Choroid plexus epithelial cell (primary cell): ENCODE data around the gene HAUS3.

Source experiments
- DNase-seq: peaks from one replicate; pipeline ENCODE4 v3.0.0-alpha.2; 2010; ENCODE audit warnings: low read depth
- H3K4me3 ChIP-seq: 2 replicates; pipeline ENCODE4 v1.5.1; 2011; ENCODE audit warnings: low read depth, mild to moderate bottlenecking, control low read depth, low read length, moderate library complexity
- TF ChIP-seq, protein P1 (sequence below): conservative IDR thresholded peaks from 2 replicates; pipeline ENCODE4 v1.5.1; 2011; ENCODE audit warnings: low read depth, mild to moderate bottlenecking, control low read depth, inconsistent platforms, low read length, moderate library complexity

HAUS3 gene

DNA sequence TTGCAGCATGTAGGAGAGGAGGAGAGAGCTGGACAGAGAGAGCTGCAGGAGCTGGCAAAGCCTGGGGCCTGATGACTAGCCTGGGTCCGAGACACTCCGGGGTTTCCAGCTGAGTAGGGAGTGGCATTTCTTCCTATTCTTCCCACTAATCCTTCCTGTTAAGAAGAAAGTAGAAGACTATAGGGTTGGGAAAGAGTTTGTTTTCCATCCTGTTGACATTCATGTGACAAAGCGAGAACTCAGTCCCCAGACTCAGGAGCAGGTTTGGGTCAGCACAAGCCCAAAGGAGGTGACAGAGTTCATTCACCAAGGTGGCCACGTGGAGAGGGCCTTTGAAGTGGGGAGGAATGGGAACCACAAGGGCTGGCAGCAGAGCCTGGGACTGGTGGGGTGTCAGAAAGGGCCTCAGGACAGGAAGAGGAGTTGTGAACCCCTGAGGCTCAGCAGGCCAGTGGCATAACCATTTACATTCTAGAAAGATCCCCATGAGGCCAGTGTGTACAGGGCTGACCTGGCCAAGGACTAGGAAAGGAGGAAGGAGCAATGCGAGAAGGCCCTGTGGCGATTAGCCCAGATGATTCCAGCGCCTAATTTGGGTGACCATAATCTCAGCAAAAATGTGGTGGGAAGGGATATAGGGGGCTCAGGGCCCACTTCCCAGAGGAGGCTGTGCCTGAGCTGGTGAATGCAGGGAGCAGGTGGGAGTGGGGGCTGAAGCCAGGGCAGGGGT lies 3.3 kb upstream of the HAUS3 start:
- DNase-seq: no peak
- TF ChIP-seq, protein P1, sequence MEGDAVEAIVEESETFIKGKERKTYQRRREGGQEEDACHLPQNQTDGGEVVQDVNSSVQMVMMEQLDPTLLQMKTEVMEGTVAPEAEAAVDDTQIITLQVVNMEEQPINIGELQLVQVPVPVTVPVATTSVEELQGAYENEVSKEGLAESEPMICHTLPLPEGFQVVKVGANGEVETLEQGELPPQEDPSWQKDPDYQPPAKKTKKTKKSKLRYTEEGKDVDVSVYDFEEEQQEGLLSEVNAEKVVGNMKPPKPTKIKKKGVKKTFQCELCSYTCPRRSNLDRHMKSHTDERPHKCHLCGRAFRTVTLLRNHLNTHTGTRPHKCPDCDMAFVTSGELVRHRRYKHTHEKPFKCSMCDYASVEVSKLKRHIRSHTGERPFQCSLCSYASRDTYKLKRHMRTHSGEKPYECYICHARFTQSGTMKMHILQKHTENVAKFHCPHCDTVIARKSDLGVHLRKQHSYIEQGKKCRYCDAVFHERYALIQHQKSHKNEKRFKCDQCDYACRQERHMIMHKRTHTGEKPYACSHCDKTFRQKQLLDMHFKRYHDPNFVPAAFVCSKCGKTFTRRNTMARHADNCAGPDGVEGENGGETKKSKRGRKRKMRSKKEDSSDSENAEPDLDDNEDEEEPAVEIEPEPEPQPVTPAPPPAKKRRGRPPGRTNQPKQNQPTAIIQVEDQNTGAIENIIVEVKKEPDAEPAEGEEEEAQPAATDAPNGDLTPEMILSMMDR: no peak
- no peak overlapping the region for H3K4me3 ChIP-seq

DNA sequence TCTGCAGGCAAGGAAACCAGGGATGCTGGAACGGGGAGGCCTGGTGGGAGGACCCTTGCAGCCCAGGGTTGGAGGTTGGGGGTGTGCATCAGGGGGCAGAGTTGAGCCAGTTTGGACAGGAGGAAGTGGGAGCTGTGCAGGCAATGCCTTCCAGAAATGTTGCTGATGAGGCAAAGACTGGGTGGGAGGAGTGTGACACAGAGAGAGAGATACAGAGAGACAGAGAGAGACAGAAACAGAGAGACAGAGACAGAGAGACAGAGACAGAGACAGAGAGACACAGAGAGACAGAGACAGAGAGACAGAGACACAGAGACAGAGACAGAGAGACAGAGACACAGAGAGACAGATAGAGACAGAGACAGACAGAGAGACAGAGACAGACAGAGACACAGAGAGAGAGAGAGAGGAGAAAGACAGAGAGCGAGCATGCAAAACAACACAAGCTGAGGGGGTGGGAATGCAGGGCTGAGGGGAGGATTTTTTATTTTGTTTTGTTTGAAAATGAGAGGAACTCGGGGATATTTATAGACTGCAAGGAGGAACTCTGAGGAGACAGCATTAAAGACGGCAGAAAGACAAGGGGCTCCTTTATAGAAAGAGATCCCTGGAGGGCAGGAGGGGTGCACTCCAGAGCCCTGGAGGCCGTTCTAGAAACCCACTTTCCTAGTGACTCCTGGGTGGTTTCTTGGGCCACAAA lies 1.9 kb upstream of the HAUS3 start:
- H3K4me3 ChIP-seq: no peak overlapping the region
- TF ChIP-seq, protein P1: peak; percentile 46
- peak; percentile 58 for DNase-seq

DNA sequence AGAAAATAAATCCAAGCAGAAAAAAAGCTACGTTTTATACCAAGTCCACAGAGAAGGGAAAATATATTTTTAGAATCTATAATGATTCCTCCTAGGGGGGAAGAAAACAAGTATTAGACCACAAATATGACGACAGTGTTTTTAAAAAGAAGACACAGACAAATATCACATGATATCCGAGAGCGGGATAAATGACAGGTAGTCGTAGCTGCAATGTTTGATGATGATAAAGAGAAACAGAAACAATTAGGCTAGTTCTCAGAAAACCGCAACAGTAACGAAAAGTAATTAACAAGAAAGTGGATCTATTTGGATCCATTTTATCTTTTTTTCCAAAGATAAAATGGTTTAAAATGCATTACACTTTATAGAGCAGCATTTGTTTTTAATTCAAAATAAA lies 918 bp downstream of the HAUS3 start:
- no peak for DNase-seq
- TF ChIP-seq, protein P1: no peak
- peak overlapping the region; percentile 91 for H3K4me3 ChIP-seq

DNA sequence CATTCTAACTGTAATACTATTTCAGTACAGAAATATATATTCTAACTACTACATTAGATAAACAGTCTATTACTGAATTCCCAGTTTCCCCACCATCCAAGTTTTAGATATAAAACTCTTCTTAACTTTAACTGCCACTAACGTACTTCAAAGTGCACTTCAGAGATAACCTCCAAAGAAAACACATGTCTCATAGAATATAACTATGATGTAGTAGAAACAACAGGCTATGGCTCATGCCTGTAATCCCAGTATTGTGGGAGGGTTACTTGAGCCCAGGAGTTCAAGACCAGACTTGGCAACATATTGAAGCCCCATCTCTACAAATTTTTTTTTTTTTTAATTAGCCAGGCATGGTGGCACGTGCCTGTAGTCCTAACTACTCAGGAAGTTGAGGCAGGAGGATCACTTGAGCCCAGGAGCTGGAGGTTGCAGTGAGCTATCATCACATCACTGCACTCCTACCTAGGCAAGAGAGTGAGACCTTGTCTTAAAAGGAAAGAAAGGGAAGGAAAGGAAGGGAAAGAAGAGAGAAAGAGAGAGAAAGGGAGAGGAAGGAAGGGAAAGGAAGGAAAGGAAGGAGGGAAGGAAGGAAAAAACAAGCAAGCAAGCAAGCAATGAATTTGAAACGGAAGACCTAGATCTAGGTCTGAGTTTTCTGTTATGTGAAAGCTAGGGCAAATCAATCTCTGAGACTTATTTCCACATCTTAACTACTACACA lies 4.8 kb downstream of the HAUS3 start:
- TF ChIP-seq, protein P1: no peak
- H3K4me3 ChIP-seq: no peak overlapping the region
- no peak for DNase-seq

DNA sequence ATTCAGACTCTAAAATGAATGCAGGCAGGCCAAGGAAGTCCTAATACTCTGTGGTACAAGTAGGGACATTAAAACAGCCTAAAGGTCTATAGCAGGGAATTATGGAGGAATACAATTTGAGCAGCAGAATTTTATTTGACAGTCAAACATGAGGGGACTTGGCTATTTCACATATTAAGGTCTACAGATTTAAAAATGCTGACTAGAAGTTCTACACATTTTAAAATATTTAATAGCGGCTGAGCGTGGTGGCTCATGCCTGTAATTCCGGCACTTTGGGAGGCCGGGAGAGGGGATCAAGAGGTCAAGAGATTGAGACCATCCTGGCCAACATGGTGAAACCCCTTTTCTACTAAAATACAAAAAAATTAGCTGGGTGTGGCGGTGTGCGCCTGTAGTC lies 10.8 kb downstream of the HAUS3 start:
- DNase-seq: no peak
- no peak overlapping the region for H3K4me3 ChIP-seq
- TF ChIP-seq, protein P1: no peak

DNA sequence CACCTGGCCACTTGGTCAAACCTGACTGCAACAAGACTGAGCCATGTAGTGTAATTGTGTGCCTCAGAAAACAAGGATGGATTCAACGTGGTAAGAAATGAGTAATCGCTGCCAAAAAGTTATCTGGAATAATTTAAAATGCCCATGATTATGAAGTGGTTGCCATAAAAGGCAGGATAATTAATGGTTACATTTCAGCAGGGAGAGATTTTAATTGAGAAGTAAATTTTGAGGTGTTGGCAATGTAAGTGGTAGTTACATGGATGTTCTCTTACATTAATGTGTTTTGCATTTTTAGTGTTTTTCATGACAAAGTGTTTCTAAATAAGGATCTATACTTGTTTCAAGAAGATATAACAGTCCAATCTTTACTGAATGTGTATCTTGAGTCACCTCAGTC lies 15.7 kb downstream of the HAUS3 start:
- DNase-seq: no peak
- TF ChIP-seq, protein P1: no peak
- H3K4me3 ChIP-seq: no peak overlapping the region
